ENCODE data around the gene TRIM34.

- TF ChIP-seq POLR2AphosphoS5 (IDR thresholded peaks at IDR 0.05) (no peak), CTCF (IDR thresholded peaks at IDR 0.05) (no peak)
These were observed 41.1 kb downstream of the TRIM34 start for GRCh38 chr11:5665746-5666401.
